Measurements from ENCODE around the gene ANKRD52.

ANKRD52 gene

GRCh38 chr12:56257491-56258067, 605 bp downstream of the ANKRD52 start:
- Histone ChIP-seq H3K4me3 (ENCODE audit: insufficient read depth, low read depth, low read length) (peak overlapping the region; percentile 96), H3K27ac (ENCODE audit: insufficient read depth, low read depth, low read length, poor library complexity, severe bottlenecking) (peak overlapping the region; percentile 8), H3K27me3 (ENCODE audit: control insufficient read depth, insufficient read depth, low read length, poor library complexity, severe bottlenecking) (no peaks in the 10 kb centered on the region), H3K36me3 (ENCODE audit: control insufficient read depth, insufficient read depth, low read length) (peaks cover 33% of the 10 kb centered on the region), H3K9me3 (ENCODE audit: control insufficient read depth, low read length) (no peaks in the 10 kb centered on the region), H3K4me1 (ENCODE audit: control insufficient read depth, insufficient read depth, low read length) (peaks cover 18% of the 10 kb centered on the region)
- 0 to 1% methylated on average over 27 of the region's 27 CpGs for WGBS, 2 experiments

GRCh38 chr12:56257071-56257470, 1.1 kb downstream of the ANKRD52 start:
- WGBS, 2 experiments = 32 to 38% methylated on average over 8 of the region's 8 CpGs
- peak overlapping the region; percentile 96 for H3K4me3 ChIP-seq (ENCODE audit: insufficient read depth, low read depth, low read length)
- peaks cover 38% of the 10 kb centered on the region for H3K36me3 ChIP-seq (ENCODE audit: control insufficient read depth, insufficient read depth, low read length)
- peaks cover 18% of the 10 kb centered on the region for H3K4me1 ChIP-seq (ENCODE audit: control insufficient read depth, insufficient read depth, low read length)
- no peak overlapping the region for H3K27ac ChIP-seq (ENCODE audit: insufficient read depth, low read depth, low read length, poor library complexity, severe bottlenecking)
- H3K27me3 ChIP-seq (ENCODE audit: control insufficient read depth, insufficient read depth, low read length, poor library complexity, severe bottlenecking) = no peaks in the 10 kb centered on the region
- H3K9me3 ChIP-seq (ENCODE audit: control insufficient read depth, low read length) = no peaks in the 10 kb centered on the region

GRCh38 chr12:56256326-56256960, 1.7 kb downstream of the ANKRD52 start:
- H3K27ac ChIP-seq (ENCODE audit: insufficient read depth, low read depth, low read length, poor library complexity, severe bottlenecking) = no peak overlapping the region

GRCh38 chr12:56255671-56256070, 2.5 kb downstream of the ANKRD52 start:
- Histone ChIP-seq H3K9me3 (ENCODE audit: control insufficient read depth, low read length) (no peaks in the 10 kb centered on the region), H3K4me3 (ENCODE audit: insufficient read depth, low read depth, low read length) (no peak overlapping the region), H3K4me1 (ENCODE audit: control insufficient read depth, insufficient read depth, low read length) (peaks cover 18% of the 10 kb centered on the region), H3K27me3 (ENCODE audit: control insufficient read depth, insufficient read depth, low read length, poor library complexity, severe bottlenecking) (no peaks in the 10 kb centered on the region), H3K36me3 (ENCODE audit: control insufficient read depth, insufficient read depth, low read length) (peaks cover 45% of the 10 kb centered on the region), H3K27ac (ENCODE audit: insufficient read depth, low read depth, low read length, poor library complexity, severe bottlenecking) (no peak overlapping the region)
- WGBS, 2 experiments = 94 to 96% methylated on average over 7 of the region's 7 CpGs

More at GRCh38 chr12:56256326-56256960, 1.7 kb downstream of the ANKRD52 start:
- WGBS, 2 experiments = 58 to 60% methylated on average over 3 to 4 of the region's 4 CpGs
- Histone ChIP-seq H3K4me3 (ENCODE audit: insufficient read depth, low read depth, low read length) (peak overlapping the region; percentile 96), H3K4me1 (ENCODE audit: control insufficient read depth, insufficient read depth, low read length) (peaks cover 18% of the 10 kb centered on the region), H3K9me3 (ENCODE audit: control insufficient read depth, low read length) (no peaks in the 10 kb centered on the region), H3K36me3 (ENCODE audit: control insufficient read depth, insufficient read depth, low read length) (peaks cover 44% of the 10 kb centered on the region), H3K27me3 (ENCODE audit: control insufficient read depth, insufficient read depth, low read length, poor library complexity, severe bottlenecking) (no peaks in the 10 kb centered on the region)

- Histone ChIP-seq H3K27me3 (ENCODE audit: control insufficient read depth, insufficient read depth, low read length, poor library complexity, severe bottlenecking) (no peaks in the 10 kb centered on the region), H3K4me3 (ENCODE audit: insufficient read depth, low read depth, low read length) (no peak overlapping the region), H3K36me3 (ENCODE audit: control insufficient read depth, insufficient read depth, low read length) (peaks cover 54% of the 10 kb centered on the region), H3K4me1 (ENCODE audit: control insufficient read depth, insufficient read depth, low read length) (peaks cover 11% of the 10 kb centered on the region), H3K9me3 (ENCODE audit: control insufficient read depth, low read length) (no peaks in the 10 kb centered on the region), H3K27ac (ENCODE audit: insufficient read depth, low read depth, low read length, poor library complexity, severe bottlenecking) (no peak overlapping the region)
- 96 to 97% methylated on average over 11 of the region's 11 CpGs for WGBS, 2 experiments
Observed at GRCh38 chr12:56253091-56253490, 5.1 kb downstream of the ANKRD52 start.

GRCh38 chr12:56252649-56253048, 5.5 kb downstream of the ANKRD52 start:
- 97% methylated on average over 3 of the region's 3 CpGs for WGBS, 2 experiments
- H3K4me1 ChIP-seq (ENCODE audit: control insufficient read depth, insufficient read depth, low read length) = peaks cover 11% of the 10 kb centered on the region

GRCh38 chr12:56248711-56249110, 9.5 kb downstream of the ANKRD52 start:
- H3K27ac ChIP-seq (ENCODE audit: insufficient read depth, low read depth, low read length, poor library complexity, severe bottlenecking) = no peak overlapping the region
- 94 to 95% methylated on average over 8 of the region's 8 CpGs for WGBS, 2 experiments
- H3K36me3 ChIP-seq (ENCODE audit: control insufficient read depth, insufficient read depth, low read length) = peaks cover 66% of the 10 kb centered on the region
- H3K4me1 ChIP-seq (ENCODE audit: control insufficient read depth, insufficient read depth, low read length) = no peaks in the 10 kb centered on the region
- H3K9me3 ChIP-seq (ENCODE audit: control insufficient read depth, low read length) = no peaks in the 10 kb centered on the region
- H3K27me3 ChIP-seq (ENCODE audit: control insufficient read depth, insufficient read depth, low read length, poor library complexity, severe bottlenecking) = no peaks in the 10 kb centered on the region
- no peak overlapping the region for H3K4me3 ChIP-seq (ENCODE audit: insufficient read depth, low read depth, low read length)

More at GRCh38 chr12:56252649-56253048, 5.5 kb downstream of the ANKRD52 start:
- Histone ChIP-seq H3K36me3 (ENCODE audit: control insufficient read depth, insufficient read depth, low read length) (peaks cover 58% of the 10 kb centered on the region), H3K4me3 (ENCODE audit: insufficient read depth, low read depth, low read length) (no peak overlapping the region), H3K27me3 (ENCODE audit: control insufficient read depth, insufficient read depth, low read length, poor library complexity, severe bottlenecking) (no peaks in the 10 kb centered on the region), H3K9me3 (ENCODE audit: control insufficient read depth, low read length) (no peaks in the 10 kb centered on the region), H3K27ac (ENCODE audit: insufficient read depth, low read depth, low read length, poor library complexity, severe bottlenecking) (no peak overlapping the region)

- Histone ChIP-seq H3K27me3 (ENCODE audit: control insufficient read depth, insufficient read depth, low read length, poor library complexity, severe bottlenecking) (no peaks in the 10 kb centered on the region), H3K4me1 (ENCODE audit: control insufficient read depth, insufficient read depth, low read length) (no peaks in the 10 kb centered on the region), H3K36me3 (ENCODE audit: control insufficient read depth, insufficient read depth, low read length) (peaks cover 66% of the 10 kb centered on the region), H3K9me3 (ENCODE audit: control insufficient read depth, low read length) (no peaks in the 10 kb centered on the region), H3K4me3 (ENCODE audit: insufficient read depth, low read depth, low read length) (no peak overlapping the region), H3K27ac (ENCODE audit: insufficient read depth, low read depth, low read length, poor library complexity, severe bottlenecking) (no peak overlapping the region)
- WGBS, 2 experiments = 95 to 96% methylated on average over 16 of the region's 16 CpGs
Observed at GRCh38 chr12:56247923-56248322, 10.3 kb downstream of the ANKRD52 start.

GRCh38 chr12:56244494-56244893, 13.7 kb downstream of the ANKRD52 start:
- Histone ChIP-seq H3K4me1 (ENCODE audit: control insufficient read depth, insufficient read depth, low read length) (no peaks in the 10 kb centered on the region), H3K36me3 (ENCODE audit: control insufficient read depth, insufficient read depth, low read length) (peaks cover 68% of the 10 kb centered on the region), H3K4me3 (ENCODE audit: insufficient read depth, low read depth, low read length) (no peak overlapping the region), H3K27me3 (ENCODE audit: control insufficient read depth, insufficient read depth, low read length, poor library complexity, severe bottlenecking) (no peaks in the 10 kb centered on the region), H3K27ac (ENCODE audit: insufficient read depth, low read depth, low read length, poor library complexity, severe bottlenecking) (no peak overlapping the region), H3K9me3 (ENCODE audit: control insufficient read depth, low read length) (no peaks in the 10 kb centered on the region)
- WGBS, 2 experiments = 97% methylated on average over 14 of the region's 14 CpGs

- H3K27ac ChIP-seq (ENCODE audit: insufficient read depth, low read depth, low read length, poor library complexity, severe bottlenecking) = no peak overlapping the region
- no peaks in the 10 kb centered on the region for H3K9me3 ChIP-seq (ENCODE audit: control insufficient read depth, low read length)
- peaks cover 65% of the 10 kb centered on the region for H3K36me3 ChIP-seq (ENCODE audit: control insufficient read depth, insufficient read depth, low read length)
- H3K4me3 ChIP-seq (ENCODE audit: insufficient read depth, low read depth, low read length) = no peak overlapping the region
- no peaks in the 10 kb centered on the region for H3K27me3 ChIP-seq (ENCODE audit: control insufficient read depth, insufficient read depth, low read length, poor library complexity, severe bottlenecking)
- H3K4me1 ChIP-seq (ENCODE audit: control insufficient read depth, insufficient read depth, low read length) = no peaks in the 10 kb centered on the region
- WGBS, 2 experiments = 91 to 97% methylated on average over 3 of the region's 3 CpGs
Observed at GRCh38 chr12:56243731-56244181, 14.4 kb downstream of the ANKRD52 start.

Data from ectodermal cell (in vitro differentiated cells).